ENCODE data around the gene PADI6. TPM values are rescaled to one million over a fixed set of nuclear protein-coding genes. Genes with fewer than 3 reads are reported as not detected.
"Not testable (repeated sequence)": the region's sequence is repeated elsewhere in the genome, so short reads cannot be mapped to it uniquely, and the experiment has no call there.

PADI6 gene
- total RNA-seq = not detected
- long read RNA-seq = 0 reads

DNA sequence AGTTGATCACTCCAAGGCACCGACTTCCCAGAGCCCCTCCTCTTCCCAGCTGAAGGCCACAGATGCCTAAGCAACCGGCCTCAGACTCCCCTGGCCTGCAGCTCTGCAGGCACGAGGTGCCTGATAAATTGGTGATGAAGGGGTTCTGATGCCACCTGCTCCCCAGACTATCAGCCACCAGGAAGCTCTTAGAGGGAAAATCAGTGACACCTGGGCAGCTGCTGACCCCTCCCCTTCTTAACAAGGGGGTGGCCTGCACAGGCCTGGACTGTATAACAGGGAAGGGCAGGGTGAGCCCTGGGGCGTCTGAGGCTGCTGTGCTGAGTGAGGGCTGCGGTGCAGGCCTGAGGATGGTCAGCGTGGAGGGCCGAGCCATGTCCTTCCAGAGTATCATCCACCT, at the start of gene PADI6:
TSS of gene PADI6 (plus strand) at position 301 of the 400 bp plus-strand sequence. CDS start at position 351, 50 bp downstream.
- DNase-seq (ENCODE audit: missing footprints) (no peak), ATAC-seq (no peak)
- intact Hi-C loops (cut with DNase I) = no loop called here

DNA sequence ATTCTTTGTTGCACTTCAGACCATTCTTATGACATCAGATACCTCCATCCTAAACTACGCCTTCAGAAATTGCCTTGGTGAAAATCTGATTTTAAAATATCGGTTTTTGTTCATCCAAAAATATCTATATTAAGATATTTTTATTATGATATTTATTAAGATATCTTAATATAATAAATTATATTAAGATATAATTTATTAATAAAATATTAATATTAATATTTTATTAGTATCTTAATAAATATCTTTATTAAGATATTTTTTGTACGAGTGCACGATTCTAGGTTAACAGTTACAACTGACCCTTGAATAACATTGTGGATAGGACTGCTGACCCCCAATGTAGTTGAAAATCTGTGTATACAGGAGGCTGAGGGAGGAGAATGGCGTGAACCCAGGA, 43.1 kb upstream of the PADI6 start:
- DNase-seq (ENCODE audit: missing footprints) (no peak), ATAC-seq (no peak)
- intact Hi-C loops (cut with DNase I) = no loop called here

DNA sequence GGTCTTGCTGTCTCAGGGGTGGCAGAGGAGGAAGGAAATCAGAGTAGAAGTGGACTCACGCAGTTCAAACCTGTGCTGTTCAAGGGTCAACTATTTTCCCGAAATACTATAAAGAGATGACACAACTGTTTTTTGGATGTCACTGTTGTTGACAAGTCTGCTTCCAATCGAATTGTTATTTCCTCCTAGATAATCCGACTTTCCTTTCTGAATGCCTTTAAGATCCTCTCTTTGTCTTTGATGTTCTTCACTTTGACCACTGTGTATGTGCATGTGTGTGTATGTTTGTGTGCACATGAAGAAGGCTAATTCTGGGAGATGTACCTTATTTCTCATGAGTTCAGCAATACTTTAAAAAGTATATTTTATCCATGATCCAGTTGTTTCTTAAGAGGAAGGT, 42.4 kb upstream of the PADI6 start:
- intact Hi-C loops (cut with DNase I) = loop anchor here (10.0 kb wide), 1 partner anchor 265 kb away; no protein-coding TSS in a partner anchor
- no peak for DNase-seq (ENCODE audit: missing footprints)
- no peak for ATAC-seq

DNA sequence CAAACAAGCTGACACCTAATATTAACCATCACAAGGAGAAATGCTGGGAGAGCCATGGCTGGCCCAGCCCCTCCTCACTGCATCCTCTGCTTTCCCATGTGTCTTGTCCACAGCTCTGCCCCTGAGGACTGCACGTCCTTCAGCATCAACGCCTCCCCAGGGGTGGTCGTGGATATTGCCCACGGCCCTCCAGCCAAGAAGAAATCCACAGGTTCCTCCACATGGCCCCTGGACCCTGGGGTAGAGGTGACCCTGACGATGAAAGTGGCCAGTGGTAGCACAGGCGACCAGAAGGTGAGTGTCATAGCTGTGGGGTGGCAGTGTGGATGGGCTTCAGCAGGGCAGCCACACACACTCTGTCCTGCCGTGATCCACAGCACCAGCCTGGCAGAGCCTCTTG, 41.1 kb upstream of the PADI6 start:
- intact Hi-C loops (cut with DNase I) = loop anchor here (10.0 kb wide), 1 partner anchor 266 kb away; no protein-coding TSS in a partner anchor
- ATAC-seq = no peak

DNA sequence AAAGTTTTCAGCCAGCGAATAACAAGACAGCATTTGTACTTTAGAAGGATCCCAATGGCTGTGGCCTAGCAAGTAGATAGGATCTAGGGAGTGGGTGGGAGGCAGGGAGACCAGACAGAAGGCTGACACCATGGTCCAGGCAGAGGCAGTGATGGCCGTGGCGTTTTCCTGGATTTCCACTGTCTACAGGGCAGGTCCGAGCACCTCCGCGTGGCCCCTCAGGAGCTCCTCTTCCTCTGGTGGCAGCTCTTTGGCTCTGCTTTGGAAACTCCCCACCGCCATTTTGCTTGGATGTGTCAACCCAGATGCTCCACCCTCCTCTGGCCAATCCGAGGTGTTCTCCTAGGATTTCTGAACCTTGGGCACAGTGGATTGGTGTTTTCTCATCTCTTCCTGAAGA, 38.9 kb upstream of the PADI6 start:
- DNase-seq (ENCODE audit: missing footprints) = no peak
- ATAC-seq = no peak
- intact Hi-C loops (cut with DNase I) = loop anchor here (10.0 kb wide), 1 partner anchor 268 kb away; no protein-coding TSS in a partner anchor

More for the DNA sequence above, 41.1 kb upstream of the PADI6 start:
- no peak for DNase-seq (ENCODE audit: missing footprints)

DNA sequence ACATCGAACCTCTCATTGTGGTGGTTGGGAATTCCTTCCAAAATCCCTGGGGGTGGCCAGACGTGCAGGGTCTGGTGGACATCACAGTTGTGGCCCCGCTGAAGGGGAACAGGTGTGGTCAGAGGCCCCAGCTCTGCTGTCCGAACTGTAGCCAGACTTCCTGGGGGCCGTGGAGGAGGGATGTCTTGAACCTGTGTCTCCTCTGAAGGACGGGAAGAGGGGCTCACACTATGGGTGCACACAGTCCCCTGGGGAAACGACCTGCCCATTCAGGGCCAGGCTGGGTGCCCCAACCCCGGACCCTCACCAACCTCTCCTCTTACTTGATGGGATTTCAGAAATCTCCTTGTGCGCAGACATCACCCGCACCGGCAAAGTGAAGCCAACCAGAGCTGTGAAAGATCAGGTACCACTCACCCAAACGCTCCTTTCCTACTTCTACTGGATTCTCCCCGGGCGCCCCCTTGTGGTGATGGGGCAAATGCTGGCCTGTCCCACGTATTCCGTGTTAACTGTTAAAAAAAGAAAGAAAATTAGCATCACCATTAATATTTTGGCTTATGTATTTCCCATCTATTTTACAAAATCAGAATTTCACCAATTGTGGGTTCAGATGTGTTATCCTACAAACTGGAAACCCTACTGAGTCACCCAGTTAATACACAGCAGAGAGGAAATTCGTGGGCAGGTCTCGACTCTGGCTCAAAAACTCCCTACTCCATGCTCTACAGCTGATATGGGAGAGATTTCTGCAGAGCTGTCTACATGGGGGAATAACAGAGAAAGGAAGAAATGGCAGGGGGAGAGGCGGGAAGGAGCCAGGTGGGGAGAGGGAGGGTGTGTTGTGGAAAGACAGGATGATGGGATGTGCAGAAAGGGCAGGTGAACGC, 35.9 kb upstream of the PADI6 start:
- ATAC-seq (no peak), DNase-seq (ENCODE audit: missing footprints) (peak; percentile 80)
- intact Hi-C loops (cut with DNase I) = loop anchor here (2.0 to 10.0 kb wide), 2 partner anchors 211 to 271 kb away; no protein-coding TSS in a partner anchor

DNA sequence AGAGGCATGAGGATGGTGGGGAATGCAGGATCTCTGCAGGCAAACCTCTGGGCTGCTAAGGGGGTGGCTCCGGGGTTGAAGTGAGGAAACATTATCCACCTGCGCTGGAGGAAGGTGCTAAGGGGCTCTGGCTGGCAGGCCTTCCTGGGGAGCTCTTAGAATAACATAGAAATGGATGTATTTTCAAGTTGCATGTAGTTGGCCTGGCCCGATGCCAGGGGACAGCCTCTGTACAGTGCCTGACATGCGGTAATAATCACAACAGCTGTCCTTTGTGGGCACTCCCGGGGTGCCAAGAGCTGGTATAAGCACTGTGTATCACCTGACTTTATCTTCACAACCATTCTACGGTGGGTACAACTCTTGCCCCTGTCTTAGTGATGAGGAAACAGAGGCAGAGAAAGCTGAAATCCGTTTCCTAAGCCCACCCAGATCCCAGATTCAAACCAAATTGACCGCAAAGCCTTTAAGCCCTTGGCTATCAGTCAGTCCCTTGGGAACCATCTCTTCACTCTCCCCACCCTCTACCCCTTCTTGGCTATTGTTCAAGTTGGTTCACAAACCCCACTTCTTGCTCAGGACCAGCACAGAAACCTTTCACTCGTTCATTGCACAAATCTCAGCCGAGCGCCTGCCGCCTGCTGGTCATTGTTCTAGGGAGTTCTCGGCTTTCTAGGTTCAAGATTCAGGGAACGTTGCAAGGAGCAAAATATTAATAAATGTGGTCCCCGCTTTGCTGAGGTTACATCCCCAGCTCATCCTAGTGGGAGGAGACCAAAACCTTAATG, 33.1 kb upstream of the PADI6 start:
- intact Hi-C loops (cut with DNase I) = loop anchor here (10.0 kb wide), 1 partner anchor 274 kb away; no protein-coding TSS in a partner anchor
- ATAC-seq (no peak), DNase-seq (ENCODE audit: missing footprints) (no peak)

DNA sequence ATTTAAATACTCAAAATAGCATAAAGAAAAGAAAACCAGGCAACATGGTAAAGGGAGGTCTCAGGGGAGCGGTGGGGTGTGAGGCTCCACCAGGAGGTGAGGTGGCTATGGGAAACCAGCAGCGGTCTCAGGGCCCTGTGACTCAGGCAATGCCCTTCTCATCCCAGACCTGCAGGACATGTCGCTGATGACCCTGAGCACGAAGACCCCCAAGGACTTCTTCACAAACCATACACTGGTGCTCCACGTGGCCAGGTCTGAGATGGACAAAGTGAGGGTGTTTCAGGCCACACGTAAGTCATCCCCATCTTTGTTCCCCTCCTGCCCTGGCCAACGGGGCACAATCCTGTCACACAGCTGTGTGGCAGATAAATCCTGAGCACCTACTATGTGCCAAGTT, 32.5 kb upstream of the PADI6 start:
- DNase-seq (ENCODE audit: missing footprints) (no peak), ATAC-seq (no peak)
- intact Hi-C loops (cut with DNase I) = loop anchor here (10.0 kb wide), 1 partner anchor 275 kb away; no protein-coding TSS in a partner anchor

DNA sequence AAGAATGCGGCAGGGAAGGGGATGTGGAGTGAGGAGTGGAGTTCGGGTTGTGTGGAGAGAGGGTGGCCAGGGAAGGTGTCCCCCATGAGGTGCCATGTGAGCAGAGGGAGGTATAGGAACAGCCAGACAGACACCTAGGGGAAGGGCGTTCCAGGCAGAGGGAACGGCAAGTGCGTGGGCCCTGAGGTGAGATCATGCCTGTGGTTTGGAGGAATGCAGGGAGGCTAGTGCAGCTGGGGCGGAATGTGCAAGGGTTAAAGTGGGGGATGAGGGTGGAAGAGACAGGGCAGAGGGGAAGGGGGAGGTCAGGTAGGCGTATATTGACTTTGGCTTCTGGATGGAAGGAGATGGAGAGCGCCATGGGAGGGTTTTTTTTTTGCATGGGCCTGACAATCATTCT, 31.6 kb upstream of the PADI6 start:
- DNase-seq (ENCODE audit: missing footprints) = no peak
- ATAC-seq = no peak
- intact Hi-C loops (cut with DNase I) = no loop called here

DNA sequence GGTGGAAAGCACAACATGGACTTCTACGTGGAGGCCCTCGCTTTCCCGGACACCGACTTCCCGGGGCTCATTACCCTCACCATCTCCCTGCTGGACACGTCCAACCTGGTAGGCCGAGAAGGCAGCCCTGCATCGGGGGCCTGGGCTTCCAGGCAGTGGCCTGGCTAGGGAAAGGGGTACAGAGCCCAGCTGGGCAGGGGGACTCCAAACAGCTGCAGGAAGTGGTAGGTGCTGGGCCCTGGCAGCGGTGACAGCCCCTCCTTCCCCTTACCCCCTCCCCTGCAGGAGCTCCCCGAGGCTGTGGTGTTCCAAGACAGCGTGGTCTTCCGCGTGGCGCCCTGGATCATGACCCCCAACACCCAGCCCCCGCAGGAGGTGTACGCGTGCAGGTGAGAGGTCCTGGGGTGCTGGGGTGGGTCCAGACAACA, 30.0 kb upstream of the PADI6 start:
- intact Hi-C loops (cut with DNase I) = no loop called here
- DNase-seq (ENCODE audit: missing footprints) (no peak), ATAC-seq (no peak)

DNA sequence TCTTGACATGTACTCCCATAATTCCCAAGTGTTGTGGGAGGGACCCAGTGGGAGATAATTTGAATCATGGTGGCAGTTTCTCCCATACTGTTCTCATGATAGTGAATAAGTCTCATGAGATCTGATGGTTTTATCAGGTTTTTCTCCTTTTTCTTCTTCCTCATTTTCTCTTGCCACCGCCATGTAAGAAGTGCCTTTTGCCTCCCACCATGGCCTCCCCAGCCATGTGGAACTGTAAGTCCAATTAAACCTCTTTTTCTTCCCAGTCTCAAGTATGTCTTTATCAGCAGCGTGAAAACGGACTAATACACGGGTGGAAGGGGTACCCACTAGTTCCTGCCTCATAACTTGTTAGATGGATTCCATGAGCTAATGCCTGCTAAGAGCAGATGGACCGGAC, 26.5 kb upstream of the PADI6 start:
- ATAC-seq; DNase-seq (ENCODE audit: missing footprints); intact Hi-C loops (cut with DNase I): not testable (repeated sequence)

DNA sequence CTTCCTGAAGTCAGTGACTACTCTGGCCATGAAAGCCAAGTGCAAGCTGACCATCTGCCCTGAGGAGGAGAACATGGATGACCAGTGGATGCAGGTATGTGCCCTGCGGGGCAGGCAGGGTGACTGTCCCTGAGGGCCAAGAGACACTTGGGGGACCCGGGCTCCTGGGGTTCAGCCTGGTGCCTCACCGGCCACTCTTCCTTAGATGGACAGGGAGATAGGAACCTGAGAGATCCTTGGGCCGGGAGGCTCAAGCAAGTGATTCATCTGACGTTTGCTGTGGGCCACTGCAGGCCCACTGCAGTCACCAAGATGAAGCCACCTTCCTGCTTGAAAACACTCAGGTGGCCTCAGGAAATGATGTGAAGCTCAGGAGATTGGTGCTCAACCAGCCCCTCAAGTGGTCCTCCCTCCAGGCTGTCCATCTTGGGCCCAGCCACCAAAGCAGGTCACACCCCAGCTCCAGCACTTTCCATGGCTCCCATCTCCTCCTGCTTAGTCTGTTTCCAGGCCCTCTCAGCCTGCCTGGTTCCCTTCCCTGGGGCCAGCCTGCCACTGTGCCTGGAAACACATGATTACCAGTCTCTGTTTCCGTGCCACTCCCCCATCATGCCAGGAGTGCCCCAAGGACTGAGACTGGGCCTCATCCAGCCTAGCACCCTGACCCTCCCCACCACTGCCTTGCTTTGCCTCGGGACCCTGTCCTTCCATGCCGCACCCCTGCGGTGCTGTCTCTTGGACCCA, 25.8 kb upstream of the PADI6 start:
- intact Hi-C loops (cut with DNase I) = no loop called here
- ATAC-seq (no peak), DNase-seq (ENCODE audit: missing footprints) (no peak)

DNA sequence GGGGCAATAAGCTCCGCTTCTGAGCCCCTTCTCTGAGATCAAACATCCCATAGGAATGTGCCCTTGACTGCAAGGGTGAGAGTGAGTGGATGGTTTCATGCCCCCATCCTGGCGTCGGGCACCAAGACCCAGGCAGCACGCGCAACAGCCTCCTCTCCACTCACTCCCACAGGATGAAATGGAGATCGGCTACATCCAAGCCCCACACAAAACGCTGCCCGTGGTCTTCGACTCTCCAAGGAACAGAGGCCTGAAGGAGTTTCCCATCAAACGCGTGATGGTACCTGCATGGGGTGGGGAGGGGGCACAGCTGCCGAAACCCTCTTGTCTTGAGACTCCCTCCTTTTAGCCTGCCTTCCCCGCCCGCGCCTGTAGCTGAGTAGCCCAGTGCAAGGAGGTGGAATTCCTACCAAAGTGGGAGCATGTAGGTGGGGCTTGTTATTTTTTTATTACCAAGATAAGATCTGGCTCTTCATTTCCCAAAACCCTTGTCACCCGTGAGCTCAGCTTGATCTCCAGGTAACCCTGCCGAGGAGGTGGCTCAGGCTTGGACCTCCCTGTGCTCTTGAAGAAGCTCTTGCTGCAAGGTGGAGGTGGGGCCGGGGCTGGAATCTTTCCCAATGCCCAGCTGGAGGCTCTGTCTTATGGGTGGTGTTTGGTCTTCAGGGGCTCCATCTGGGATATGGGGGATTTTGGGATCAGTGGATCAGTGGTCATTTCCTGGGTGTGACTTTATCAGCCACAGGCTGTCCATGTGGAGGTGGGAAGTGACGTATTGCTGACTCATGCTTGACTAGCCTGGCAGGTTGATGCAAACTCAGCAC, 24.0 kb upstream of the PADI6 start:
- intact Hi-C loops (cut with DNase I) = no loop called here
- DNase-seq (ENCODE audit: missing footprints) (no peak), ATAC-seq (no peak)

DNA sequence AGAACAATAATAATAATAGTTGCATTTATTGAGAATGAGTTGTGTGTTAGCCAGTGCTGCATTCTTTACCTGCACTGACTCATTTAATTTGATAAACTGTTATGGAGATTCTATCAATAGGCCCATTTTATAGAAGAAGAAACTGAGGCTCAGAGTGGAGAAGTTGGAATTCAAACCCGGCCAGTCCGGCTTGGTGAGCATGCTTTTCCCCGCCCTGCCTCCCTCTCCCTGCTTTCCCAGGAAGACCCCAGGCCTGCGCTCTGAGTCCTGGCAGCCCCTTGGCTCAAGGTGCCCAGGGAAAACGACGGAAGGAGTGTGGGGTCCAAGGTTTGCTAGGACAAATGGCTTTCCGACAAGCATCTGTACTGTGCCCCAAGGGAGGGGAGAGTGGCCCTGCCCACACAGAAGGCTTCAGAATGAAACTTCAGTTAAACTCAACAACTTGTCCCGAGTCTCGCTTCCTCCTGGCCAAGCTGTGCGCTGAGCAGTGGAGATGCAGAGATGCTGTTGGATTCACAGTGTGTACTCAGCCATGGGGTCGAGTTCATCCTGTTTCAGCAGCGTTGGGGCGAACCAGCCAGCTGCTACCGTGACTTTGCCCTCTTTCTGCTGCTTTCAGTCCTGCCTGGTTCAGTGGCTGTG, 23.3 kb upstream of the PADI6 start:
- ATAC-seq (no peak), DNase-seq (ENCODE audit: missing footprints) (no peak)
- intact Hi-C loops (cut with DNase I) = no loop called here

DNA sequence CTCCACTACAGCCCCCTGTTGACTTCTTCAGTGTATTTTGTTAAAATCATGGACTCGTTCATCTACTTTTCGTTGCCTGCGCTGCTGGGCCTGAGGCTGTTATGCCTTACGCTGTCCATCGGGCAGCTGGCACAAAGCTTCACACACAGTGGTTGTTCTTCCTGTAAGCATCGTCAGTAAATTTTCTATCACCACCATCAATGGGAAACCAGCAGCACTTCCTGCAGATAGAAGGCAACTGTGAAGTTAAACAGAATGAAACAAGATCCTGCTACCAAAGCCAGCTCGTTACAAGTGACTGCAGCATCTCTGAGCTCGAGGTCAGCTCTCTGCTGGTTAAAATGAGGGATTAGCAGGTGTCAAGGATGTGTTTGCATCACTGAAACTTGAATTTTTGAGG, 21.9 kb upstream of the PADI6 start:
- ATAC-seq (no peak), DNase-seq (ENCODE audit: missing footprints) (no peak)
- intact Hi-C loops (cut with DNase I) = no loop called here

DNA sequence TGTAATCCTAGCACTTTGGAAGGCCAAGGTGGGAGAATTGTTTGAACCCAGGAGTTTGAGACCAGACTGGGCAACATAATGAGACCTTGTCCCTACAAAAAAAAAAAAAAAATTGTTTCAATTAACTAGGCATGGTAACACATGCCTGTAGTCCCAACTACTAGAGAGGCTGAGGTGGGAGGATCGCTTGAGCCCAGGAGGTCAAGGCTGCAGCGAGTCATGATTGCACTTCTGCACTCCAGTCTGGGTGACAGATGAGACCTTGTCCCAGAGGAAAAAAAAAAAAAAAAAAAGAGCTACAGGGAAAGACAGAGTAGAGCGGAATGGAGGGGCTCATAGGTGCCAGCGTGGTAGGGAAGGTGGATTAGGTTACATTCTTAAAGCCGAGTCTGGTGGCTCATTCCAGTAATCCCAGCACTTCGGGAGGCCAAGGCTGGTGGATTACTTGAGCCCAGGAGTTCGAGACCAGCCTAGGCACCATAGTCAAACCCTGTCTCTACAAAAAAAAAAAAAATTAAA, 21.0 kb upstream of the PADI6 start:
- DNase-seq (ENCODE audit: missing footprints) = no peak
- no peak for ATAC-seq
- intact Hi-C loops (cut with DNase I) = no loop called here

DNA sequence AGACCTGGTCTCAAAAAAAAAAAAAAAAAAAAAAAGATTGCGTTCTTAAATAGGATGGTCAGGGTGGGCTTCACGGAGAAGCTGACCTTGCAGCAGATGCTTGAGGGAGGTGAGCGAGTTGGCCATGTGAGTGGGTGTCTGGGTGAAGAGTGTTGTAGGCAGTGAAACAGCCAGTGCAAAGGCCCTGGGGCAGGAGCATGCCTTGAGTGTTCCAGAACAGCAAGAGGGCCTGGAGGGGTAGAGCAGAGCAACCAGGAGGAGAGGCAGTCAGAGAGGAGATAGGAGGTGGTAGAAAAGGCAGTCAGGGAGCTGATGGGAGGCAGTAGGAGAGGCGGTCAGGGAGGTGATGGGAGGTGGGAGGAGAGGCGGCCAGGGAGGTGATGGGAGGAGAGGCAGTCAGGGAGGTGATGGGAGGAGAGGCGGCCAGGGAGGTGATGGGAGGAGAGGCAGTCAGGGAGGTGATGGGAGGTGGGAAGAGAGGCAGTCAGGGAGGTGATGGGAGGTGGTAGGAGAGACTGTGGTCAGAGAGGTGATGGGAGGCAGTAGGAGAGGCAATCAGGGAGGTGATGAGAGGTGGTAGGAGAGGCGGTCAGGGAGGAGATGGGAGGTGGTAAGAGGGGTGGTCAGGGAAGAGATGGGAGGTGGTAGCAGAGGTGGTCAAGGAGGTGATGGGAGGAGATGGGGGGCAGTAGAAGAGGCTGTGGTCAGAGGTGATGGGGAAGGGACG, 20.2 kb upstream of the PADI6 start:
- intact Hi-C loops (cut with DNase I) = no loop called here
- no peak for DNase-seq (ENCODE audit: missing footprints)
- ATAC-seq = no peak

All from Right ventricle myocardium inferior (tissue), 1 donor.